Measurements from ENCODE around the gene ACVRL1. TPM values are rescaled to one million over a fixed set of nuclear protein-coding genes. Genes with fewer than 3 reads are reported as not detected.

Gene ACVRL1
- polyA plus RNA-seq, 1 donor (not counting 4 experiments of a cell fraction or from before 2014, with no cell fraction given): not detected

DNA sequence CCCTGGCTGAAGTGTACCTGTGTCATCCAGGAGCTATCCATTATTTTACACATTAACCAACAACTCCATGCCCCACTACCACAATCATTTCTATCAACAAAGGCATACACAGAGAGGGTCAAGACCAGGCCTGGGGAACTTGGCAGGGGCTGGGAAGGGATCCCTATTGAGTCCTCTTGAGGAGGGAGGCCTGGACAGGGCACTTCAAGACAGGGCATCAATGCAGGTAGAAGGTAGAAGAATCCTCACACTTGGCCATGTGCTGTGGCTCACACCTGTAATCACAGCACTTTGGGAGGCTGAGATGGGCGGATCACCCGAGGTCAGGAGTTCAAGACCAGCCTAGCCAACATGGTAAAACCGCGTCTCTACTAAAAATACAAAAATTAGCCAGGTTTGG is 32.8 kb upstream of the ACVRL1 start:
- H3K4me1 ChIP-seq (ENCODE audit: control insufficient read depth, extremely low read depth, insufficient read depth, low read length): no peaks in the 10 kb centered on the region
- TF ChIP-seq, protein P1, sequence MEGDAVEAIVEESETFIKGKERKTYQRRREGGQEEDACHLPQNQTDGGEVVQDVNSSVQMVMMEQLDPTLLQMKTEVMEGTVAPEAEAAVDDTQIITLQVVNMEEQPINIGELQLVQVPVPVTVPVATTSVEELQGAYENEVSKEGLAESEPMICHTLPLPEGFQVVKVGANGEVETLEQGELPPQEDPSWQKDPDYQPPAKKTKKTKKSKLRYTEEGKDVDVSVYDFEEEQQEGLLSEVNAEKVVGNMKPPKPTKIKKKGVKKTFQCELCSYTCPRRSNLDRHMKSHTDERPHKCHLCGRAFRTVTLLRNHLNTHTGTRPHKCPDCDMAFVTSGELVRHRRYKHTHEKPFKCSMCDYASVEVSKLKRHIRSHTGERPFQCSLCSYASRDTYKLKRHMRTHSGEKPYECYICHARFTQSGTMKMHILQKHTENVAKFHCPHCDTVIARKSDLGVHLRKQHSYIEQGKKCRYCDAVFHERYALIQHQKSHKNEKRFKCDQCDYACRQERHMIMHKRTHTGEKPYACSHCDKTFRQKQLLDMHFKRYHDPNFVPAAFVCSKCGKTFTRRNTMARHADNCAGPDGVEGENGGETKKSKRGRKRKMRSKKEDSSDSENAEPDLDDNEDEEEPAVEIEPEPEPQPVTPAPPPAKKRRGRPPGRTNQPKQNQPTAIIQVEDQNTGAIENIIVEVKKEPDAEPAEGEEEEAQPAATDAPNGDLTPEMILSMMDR (optimal IDR thresholded peaks at IDR 0.05 in 1 of 3, IDR thresholded peaks at IDR 0.05 in 1 of 3, conservative IDR thresholded peaks at IDR 0.05 in 1 of 3; ENCODE audit: extremely low read depth in 1 of 3, insufficient read depth in 2 of 3, low read length in 3 of 3): no peak
- no peak for TF ChIP-seq EZH2 (IDR thresholded peaks at IDR 0.05; ENCODE audit: low read length)
- no peak overlapping the region for H3K9ac ChIP-seq (ENCODE audit: control insufficient read depth, extremely low read depth, insufficient read depth, low read length)
- DNase-seq (ENCODE audit: low read depth, low spot score): no peak
- no peaks in the 10 kb centered on the region for H3K79me2 ChIP-seq (ENCODE audit: control insufficient read depth, insufficient read depth, low read length)
- no peak overlapping the region for H3K4me3 ChIP-seq (ENCODE audit: control insufficient read depth in 2 of 3, extremely low read depth in 1 of 3, insufficient read depth in 2 of 3, low read depth in 1 of 3, low read length in 3 of 3)
- dilution Hi-C loops (cut with MboI; ENCODE audit: extremely low pct_ligation_motif_present, low sequenced_read_pairs): no loop called here
- no peak overlapping the region for H3K4me2 ChIP-seq (ENCODE audit: control insufficient read depth, extremely low read depth, insufficient read depth, low read depth, low read length)
- no peak overlapping the region for H3K27ac ChIP-seq (ENCODE audit: control insufficient read depth, insufficient read depth, low read length)
- no peaks in the 10 kb centered on the region for H4K20me1 ChIP-seq (ENCODE audit: control insufficient read depth, extremely low read depth, insufficient read depth, low read length)
- H3K36me3 ChIP-seq (ENCODE audit: control insufficient read depth in 2 of 2, extremely low read depth in 1 of 2, insufficient read depth in 2 of 2, low read length in 2 of 2): no peaks in the 10 kb centered on the region
- H3K9me3 ChIP-seq (ENCODE audit: control insufficient read depth, low read depth, low read length): no peaks in the 10 kb centered on the region
- no peaks in the 10 kb centered on the region for H3K9me1 ChIP-seq (ENCODE audit: control insufficient read depth, extremely low read depth, insufficient read depth, low read length)
- H3K27me3 ChIP-seq (ENCODE audit: control insufficient read depth, extremely low read depth, insufficient read depth, low read length): peaks cover 21% of the 10 kb centered on the region
- FAIRE-seq: no peak
- no peak overlapping the region for H2AFZ ChIP-seq (ENCODE audit: control insufficient read depth, low read length)

DNA sequence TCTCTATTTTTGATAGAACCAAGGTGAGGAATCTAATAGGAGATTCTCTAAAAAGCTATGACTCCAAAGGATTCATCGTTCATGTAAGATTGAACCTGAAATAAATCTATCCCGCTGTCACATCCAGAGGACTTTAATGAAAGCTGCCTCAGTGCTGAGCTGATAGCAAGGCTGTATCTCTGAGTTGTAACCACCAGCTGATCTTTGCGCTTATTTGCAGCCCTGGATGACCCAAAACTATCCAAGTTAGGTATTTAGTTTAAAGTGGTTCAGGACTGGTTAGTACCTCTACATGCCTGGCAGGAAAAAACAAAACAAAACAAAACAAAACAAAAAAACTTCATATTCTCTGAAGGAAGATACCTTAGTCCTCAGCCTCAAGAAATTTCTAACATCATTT is 28.2 kb upstream of the ACVRL1 start:
- H4K20me1 ChIP-seq (ENCODE audit: control insufficient read depth, extremely low read depth, insufficient read depth, low read length): no peaks in the 10 kb centered on the region
- dilution Hi-C loops (cut with MboI; ENCODE audit: extremely low pct_ligation_motif_present, low sequenced_read_pairs): no loop called here
- no peaks in the 10 kb centered on the region for H3K4me1 ChIP-seq (ENCODE audit: control insufficient read depth, extremely low read depth, insufficient read depth, low read length)
- DNase-seq (ENCODE audit: low read depth, low spot score): no peak
- no peak overlapping the region for H3K27ac ChIP-seq (ENCODE audit: control insufficient read depth, insufficient read depth, low read length)
- H2AFZ ChIP-seq (ENCODE audit: control insufficient read depth, low read length): no peak overlapping the region
- H3K9me1 ChIP-seq (ENCODE audit: control insufficient read depth, extremely low read depth, insufficient read depth, low read length): no peaks in the 10 kb centered on the region
- no peaks in the 10 kb centered on the region for H3K9me3 ChIP-seq (ENCODE audit: control insufficient read depth, low read depth, low read length)
- H3K9ac ChIP-seq (ENCODE audit: control insufficient read depth, extremely low read depth, insufficient read depth, low read length): no peak overlapping the region
- H3K4me3 ChIP-seq (ENCODE audit: control insufficient read depth in 2 of 3, extremely low read depth in 1 of 3, insufficient read depth in 2 of 3, low read depth in 1 of 3, low read length in 3 of 3): no peak overlapping the region
- no peaks in the 10 kb centered on the region for H3K79me2 ChIP-seq (ENCODE audit: control insufficient read depth, insufficient read depth, low read length)
- H3K4me2 ChIP-seq (ENCODE audit: control insufficient read depth, extremely low read depth, insufficient read depth, low read depth, low read length): no peak overlapping the region
- TF ChIP-seq EZH2 (IDR thresholded peaks at IDR 0.05; ENCODE audit: low read length): no peak
- TF ChIP-seq, protein P1 (optimal IDR thresholded peaks at IDR 0.05 in 1 of 3, IDR thresholded peaks at IDR 0.05 in 1 of 3, conservative IDR thresholded peaks at IDR 0.05 in 1 of 3; ENCODE audit: extremely low read depth in 1 of 3, insufficient read depth in 2 of 3, low read length in 3 of 3): no peak
- H3K27me3 ChIP-seq (ENCODE audit: control insufficient read depth, extremely low read depth, insufficient read depth, low read length): no peaks in the 10 kb centered on the region
- no peak for FAIRE-seq
- no peaks in the 10 kb centered on the region for H3K36me3 ChIP-seq (ENCODE audit: control insufficient read depth in 2 of 2, extremely low read depth in 1 of 2, insufficient read depth in 2 of 2, low read length in 2 of 2)

Data from keratinocyte (primary cell).